HUES64 (cell line): Measurements from ENCODE around the gene COASY.

Experiments used
- H3K27ac ChIP-seq: 2 replicates; pipeline ENCODE4 v1.7.0; 2013; ENCODE audit warnings: low read depth, low read length, inconsistent platforms
- H3K27me3 ChIP-seq: 2 replicates; pipeline ENCODE4 v1.6.1; 2013; ENCODE audit warnings: mild to moderate bottlenecking, low read length; ENCODE audit not compliant: insufficient read depth
- H3K36me3 ChIP-seq: 2 replicates; pipeline ENCODE4 v1.6.1; 2013; ENCODE audit warnings: mild to moderate bottlenecking, low read length; ENCODE audit not compliant: insufficient read depth
- H3K4me1 ChIP-seq: 2 replicates; pipeline ENCODE4 v1.6.1; 2013; ENCODE audit warnings: mild to moderate bottlenecking, low read length, moderate library complexity; ENCODE audit not compliant: insufficient read depth
- H3K4me3 ChIP-seq: 2 replicates; pipeline ENCODE4 v1.5.1; 2013; ENCODE audit warnings: mild to moderate bottlenecking, low read length, moderate library complexity
- H3K9ac ChIP-seq: 2 replicates; pipeline ENCODE4 v1.6.1; 2013; ENCODE audit warnings: mild to moderate bottlenecking, low read depth, low read length
- H3K9me3 ChIP-seq: 2 replicates; pipeline ENCODE4 v1.6.1; 2013; ENCODE audit warnings: low read depth, low read length; ENCODE audit not compliant: insufficient read depth
- WGBS: fragments of 150-250, 120-280 bp; methylation state at CpG from one replicate; pipeline ENCODE4 v1.1.7; 2013; ENCODE audit warnings: missing lambda C conversion rate; 5-methylcytosine and 5-hydroxymethylcytosine counted together

Gene COASY

GRCh38 chr17:42520540-42520951 is 41.4 kb upstream of the COASY start:
- Histone ChIP-seq H3K4me1 (peaks cover 23% of the 10 kb centered on the region), H3K9me3 (no peaks in the 10 kb centered on the region), H3K36me3 (peaks cover 14% of the 10 kb centered on the region), H3K9ac (peak overlapping the region; percentile 69; the same call in 1 of the 2 replicates), H3K27ac (peak overlapping the region; percentile 94), H3K4me3 (no peak overlapping the region), H3K27me3 (no peaks in the 10 kb centered on the region)
- 51% methylated on average over 9 of the region's 9 CpGs for WGBS

GRCh38 chr17:42521036-42521435 is 40.9 kb upstream of the COASY start:
- H3K9me3 ChIP-seq: no peaks in the 10 kb centered on the region
- no peak overlapping the region for H3K4me3 ChIP-seq
- no peak overlapping the region for H3K9ac ChIP-seq
- peaks cover 23% of the 10 kb centered on the region for H3K4me1 ChIP-seq
- H3K27ac ChIP-seq: no peak overlapping the region
- 94% methylated on average over 7 of the region's 8 CpGs for WGBS
- peaks cover 14% of the 10 kb centered on the region for H3K36me3 ChIP-seq
- H3K27me3 ChIP-seq: no peaks in the 10 kb centered on the region

- H3K27ac ChIP-seq: no peak overlapping the region
- H3K4me3 ChIP-seq: no peak overlapping the region
- no peaks in the 10 kb centered on the region for H3K27me3 ChIP-seq
- H3K36me3 ChIP-seq: peaks cover 12% of the 10 kb centered on the region
- H3K4me1 ChIP-seq: peaks cover 23% of the 10 kb centered on the region
- WGBS: 93% methylated on average over 11 of the region's 11 CpGs
- H3K9me3 ChIP-seq: no peaks in the 10 kb centered on the region
- H3K9ac ChIP-seq: no peak overlapping the region
Observed at GRCh38 chr17:42521666-42522262, 40.2 kb upstream of the COASY start.

- Histone ChIP-seq H3K4me3 (no peak overlapping the region), H3K4me1 (peaks cover 23% of the 10 kb centered on the region), H3K9me3 (no peaks in the 10 kb centered on the region), H3K27ac (no peak overlapping the region), H3K36me3 (peaks cover 11% of the 10 kb centered on the region), H3K27me3 (no peaks in the 10 kb centered on the region), H3K9ac (no peak overlapping the region)
- 87% methylated on average over 9 of the region's 9 CpGs for WGBS
Observed at GRCh38 chr17:42522263-42522790, 39.6 kb upstream of the COASY start.

GRCh38 chr17:42522798-42523278 is 39.1 kb upstream of the COASY start:
- H3K4me3 ChIP-seq: no peak overlapping the region
- 90% methylated on average over 8 of the region's 8 CpGs for WGBS
- no peaks in the 10 kb centered on the region for H3K9me3 ChIP-seq
- no peak overlapping the region for H3K27ac ChIP-seq
- H3K27me3 ChIP-seq: no peaks in the 10 kb centered on the region
- no peak overlapping the region for H3K9ac ChIP-seq
- peaks cover 11% of the 10 kb centered on the region for H3K36me3 ChIP-seq
- H3K4me1 ChIP-seq: peaks cover 23% of the 10 kb centered on the region

GRCh38 chr17:42525221-42525620 is 36.7 kb upstream of the COASY start:
- no peak overlapping the region for H3K9ac ChIP-seq
- H3K27ac ChIP-seq: no peak overlapping the region
- H3K4me3 ChIP-seq: no peak overlapping the region
- peaks cover 6% of the 10 kb centered on the region for H3K4me1 ChIP-seq
- no peaks in the 10 kb centered on the region for H3K9me3 ChIP-seq
- peaks cover under 1% of the 10 kb centered on the region; the same call in 1 of the 2 replicates for H3K27me3 ChIP-seq
- peaks cover 7% of the 10 kb centered on the region for H3K36me3 ChIP-seq
- WGBS: 93% methylated on average over 2 of the region's 2 CpGs

GRCh38 chr17:42526031-42526444 is 35.9 kb upstream of the COASY start:
- no peak overlapping the region for H3K4me3 ChIP-seq
- WGBS: 98% methylated on average over 6 of the region's 6 CpGs
- no peak overlapping the region for H3K27ac ChIP-seq
- H3K27me3 ChIP-seq: peaks cover 7% of the 10 kb centered on the region
- H3K9ac ChIP-seq: no peak overlapping the region
- peaks cover 6% of the 10 kb centered on the region for H3K36me3 ChIP-seq
- H3K4me1 ChIP-seq: no peaks in the 10 kb centered on the region; the same call in 1 of the 2 replicates
- no peaks in the 10 kb centered on the region for H3K9me3 ChIP-seq

- WGBS: 88% methylated on average over 5 of the region's 6 CpGs
- Histone ChIP-seq H3K27ac (no peak overlapping the region), H3K36me3 (no peaks in the 10 kb centered on the region), H3K4me1 (no peaks in the 10 kb centered on the region), H3K9me3 (no peaks in the 10 kb centered on the region), H3K4me3 (no peak overlapping the region), H3K27me3 (peaks cover 14% of the 10 kb centered on the region), H3K9ac (no peak overlapping the region)
Observed at GRCh38 chr17:42527932-42528331, 34.0 kb upstream of the COASY start.

- H3K4me3 ChIP-seq: no peak overlapping the region
- H3K9me3 ChIP-seq: no peaks in the 10 kb centered on the region
- WGBS: 90% methylated on average over 3 of the region's 3 CpGs
- no peak overlapping the region for H3K27ac ChIP-seq
- H3K4me1 ChIP-seq: no peaks in the 10 kb centered on the region
- H3K9ac ChIP-seq: no peak overlapping the region
- no peaks in the 10 kb centered on the region for H3K36me3 ChIP-seq
- peaks cover 23% of the 10 kb centered on the region for H3K27me3 ChIP-seq
Observed at GRCh38 chr17:42529061-42529460, 32.9 kb upstream of the COASY start.

- Histone ChIP-seq H3K36me3 (no peaks in the 10 kb centered on the region), H3K9ac (no peak overlapping the region), H3K27me3 (peaks cover 23% of the 10 kb centered on the region), H3K4me1 (peaks cover 3% of the 10 kb centered on the region; the same call in 1 of the 2 replicates), H3K27ac (no peak overlapping the region), H3K9me3 (no peaks in the 10 kb centered on the region), H3K4me3 (no peak overlapping the region)
- WGBS: 72% methylated on average over 2 of the region's 2 CpGs
Observed at GRCh38 chr17:42530952-42531454, 30.9 kb upstream of the COASY start.

GRCh38 chr17:42531455-42532354 is 30.2 kb upstream of the COASY start:
- Histone ChIP-seq H3K27me3 (peaks cover 23% of the 10 kb centered on the region), H3K4me3 (peak overlapping the region; percentile 48), H3K9me3 (no peaks in the 10 kb centered on the region), H3K4me1 (peaks cover 3% of the 10 kb centered on the region; the same call in 1 of the 2 replicates), H3K27ac (no peak overlapping the region), H3K36me3 (no peaks in the 10 kb centered on the region), H3K9ac (no peak overlapping the region)
- WGBS: 17% methylated on average over 60 of the region's 60 CpGs
